Activated T-helper 1 cell treated with anti-CD3 and anti-CD28 coated beads, Interleukin-2, amount 50 U/mL, for 16 hours (primary cell): ENCODE measurements around the gene AKAP1.
A peak's percentile ranks its signal among the peaks of the same experiment; 100 is the strongest.

Source experiments
- DNase-seq, 2 donors: peaks; one replicate each; pipeline ENCODE4 v3.0.0-alpha.2; 2020; ENCODE audit warnings: low read depth in 1 of 2, low spot score in 1 of 2

Gene AKAP1

DNA sequence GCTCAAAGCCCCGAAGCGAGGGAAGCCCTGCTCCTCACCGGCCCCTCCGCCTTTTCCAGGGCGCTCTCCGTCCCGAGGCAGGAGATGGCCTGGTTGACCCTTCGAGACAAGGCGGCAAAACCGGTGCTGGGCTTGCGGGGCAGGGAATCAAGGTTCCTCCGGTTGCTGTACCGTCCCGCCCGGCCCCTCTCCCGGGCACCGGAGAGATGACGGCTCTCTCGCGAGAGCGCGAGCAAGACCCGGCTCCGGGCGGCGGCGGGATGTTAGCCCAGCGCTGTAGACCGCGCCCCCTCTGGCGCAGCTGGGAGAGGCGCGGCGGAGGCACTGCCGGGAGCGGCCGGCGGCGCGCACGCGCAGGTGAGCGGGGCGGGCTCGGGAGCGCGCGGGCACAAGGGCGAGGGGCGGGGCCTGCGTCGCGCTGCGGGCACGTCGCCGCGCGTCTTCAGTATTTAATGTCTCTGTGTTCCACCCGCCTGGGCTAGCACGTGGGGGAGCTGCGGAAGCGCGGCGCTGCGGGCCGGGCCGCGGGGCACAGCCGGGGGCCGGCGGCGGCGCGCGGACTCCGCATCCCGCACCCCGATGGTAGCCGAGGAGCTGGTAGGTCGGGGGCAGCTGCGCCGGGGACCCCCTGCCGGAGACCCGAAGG, at the start of gene AKAP1:
AKAP1 (plus strand) TSS at position 445 of the 646 bp plus-strand sequence. CDS start 20,219 bp downstream, outside the sequence.
- peak; percentile 85 to 94 for DNase-seq

DNA sequence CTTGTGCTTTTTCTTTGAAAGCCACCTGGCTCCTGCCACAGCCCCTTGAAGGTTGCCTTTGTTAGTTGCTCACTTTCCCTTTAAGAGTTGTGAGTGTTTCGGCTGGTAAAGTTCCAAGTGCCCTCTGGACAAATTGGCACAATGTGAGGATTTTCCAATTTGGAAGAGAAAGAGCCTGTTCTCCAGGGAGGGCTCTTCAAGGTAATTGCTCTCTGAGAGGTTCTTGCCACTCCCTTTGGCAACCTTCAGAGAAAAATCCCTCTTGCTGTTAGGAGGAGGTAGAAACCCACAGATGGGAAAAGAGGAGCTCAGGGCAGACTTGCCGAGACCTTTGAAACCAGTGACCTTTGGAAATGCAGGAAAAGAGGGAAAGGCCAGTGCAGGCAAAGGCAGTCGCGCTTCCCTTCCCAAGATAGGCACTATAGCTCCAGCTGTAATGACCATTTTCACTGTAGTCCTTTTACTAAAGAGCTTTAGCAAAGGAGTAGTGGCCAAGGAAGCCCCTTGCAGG, 49.0 kb upstream of the AKAP1 start:
- no peak for DNase-seq

GRCh38 chr17:57037411-57037810, 47.6 kb upstream of the AKAP1 start:
- DNase-seq: no peak

DNA sequence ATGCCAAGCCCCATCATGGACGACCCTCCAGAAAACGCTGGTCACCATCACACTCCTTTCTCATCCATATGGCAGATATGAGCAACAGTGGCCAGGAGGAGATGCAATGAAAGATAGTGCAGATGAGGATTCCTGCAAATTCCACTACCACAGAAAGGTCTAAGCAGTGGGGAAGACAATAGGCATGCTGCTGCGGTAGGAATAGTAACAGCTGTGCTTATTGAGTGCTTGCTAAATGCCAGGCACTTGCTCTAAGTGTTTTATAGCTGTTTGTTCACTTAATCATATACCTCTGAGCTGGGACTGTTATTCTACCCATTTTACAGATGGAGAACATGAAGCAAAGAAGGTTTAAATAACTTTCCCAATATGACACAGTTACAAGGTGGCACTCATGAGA, 46.6 kb upstream of the AKAP1 start:
- DNase-seq: no peak

DNA sequence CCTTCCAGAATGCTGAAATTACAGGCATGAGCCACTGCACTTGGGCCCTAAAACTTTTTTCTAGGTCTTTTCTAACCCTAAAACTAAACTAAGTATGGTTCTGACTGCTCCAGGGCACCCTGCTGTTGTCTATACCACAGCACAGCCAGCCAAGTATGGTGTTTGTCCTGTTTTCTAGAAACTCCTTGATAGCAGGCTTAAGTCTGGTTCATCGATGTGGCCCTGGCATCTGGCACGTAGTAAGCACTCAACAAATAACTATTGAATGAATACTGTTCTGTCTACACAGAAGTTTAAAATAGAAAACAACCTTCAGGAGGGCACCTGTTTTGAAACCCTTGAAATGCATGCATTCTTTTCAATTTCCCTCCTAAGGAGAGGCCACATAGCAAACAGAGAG, 44.5 kb upstream of the AKAP1 start:
- no peak for DNase-seq

GRCh38 chr17:57043276-57043675, 41.8 kb upstream of the AKAP1 start:
- no peak for DNase-seq

DNA sequence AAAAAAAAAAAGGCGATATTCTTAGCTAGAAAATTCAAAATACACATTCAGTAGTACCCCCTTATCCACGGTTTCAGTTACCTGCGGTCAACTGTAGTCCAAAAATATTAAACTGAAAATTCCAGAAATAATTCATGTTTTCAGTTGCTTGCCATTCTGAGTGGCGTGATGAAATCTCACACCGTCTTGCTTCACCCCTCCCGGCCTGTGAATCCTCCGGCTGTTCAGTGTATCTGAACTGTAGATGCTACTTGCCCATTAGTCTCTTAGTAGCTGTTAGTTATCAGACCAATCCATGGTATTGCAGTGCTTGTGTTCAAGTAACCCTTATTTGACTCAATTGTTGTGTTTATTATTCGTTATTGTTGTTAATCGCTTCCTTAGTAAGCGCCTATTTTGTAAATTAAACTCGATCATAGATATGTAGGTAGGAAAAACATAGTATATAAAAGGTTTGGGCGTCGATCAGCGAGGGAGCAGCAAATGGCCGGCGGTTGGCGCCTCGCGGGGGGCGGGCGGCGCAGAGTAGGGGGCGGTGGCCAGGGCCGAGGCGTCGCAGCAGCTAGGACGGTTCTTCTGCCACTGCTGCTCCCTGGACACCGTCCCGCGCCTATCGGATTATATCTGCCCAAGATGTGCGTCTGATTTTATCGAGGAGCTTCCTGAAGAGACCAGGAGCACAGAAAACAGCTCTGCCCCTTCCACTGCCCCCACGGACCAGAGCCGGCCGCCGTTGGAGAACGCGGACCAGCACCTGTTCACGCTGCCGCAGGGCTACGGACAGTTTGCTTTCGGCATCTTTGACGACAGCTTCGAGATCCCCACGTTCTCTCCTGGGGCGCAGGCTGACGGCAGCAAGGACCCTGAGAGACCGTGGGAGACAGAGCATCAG, 39.8 kb upstream of the AKAP1 start:
- DNase-seq: no peak

- peak in 1 of 2 donors; percentile 13 for DNase-seq
Measured at GRCh38 chr17:57045868-57046704, 39.0 kb upstream of the AKAP1 start.

DNA sequence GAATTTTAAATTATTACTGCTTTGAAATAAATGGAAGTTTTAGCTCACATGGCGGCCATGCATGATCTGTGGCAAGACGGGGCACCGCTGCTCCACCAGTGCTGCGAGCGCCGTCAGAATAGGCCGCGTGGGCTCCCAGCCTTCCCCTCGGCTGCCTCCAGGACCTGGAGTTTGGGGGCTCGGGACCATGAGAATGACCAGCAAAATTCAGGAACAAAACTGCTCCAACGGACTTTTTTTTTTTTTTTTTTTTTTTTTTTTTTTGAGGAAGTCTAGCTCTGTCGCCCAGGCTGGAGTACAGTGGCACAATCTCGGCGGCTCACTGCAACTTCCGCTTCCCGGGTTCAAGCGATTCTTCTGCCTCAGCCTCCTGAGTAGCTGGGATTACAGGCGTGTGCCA, 38.3 kb upstream of the AKAP1 start:
- no peak for DNase-seq

- DNase-seq: no peak
Measured at GRCh38 chr17:57048096-57048495, 37.0 kb upstream of the AKAP1 start.

DNA sequence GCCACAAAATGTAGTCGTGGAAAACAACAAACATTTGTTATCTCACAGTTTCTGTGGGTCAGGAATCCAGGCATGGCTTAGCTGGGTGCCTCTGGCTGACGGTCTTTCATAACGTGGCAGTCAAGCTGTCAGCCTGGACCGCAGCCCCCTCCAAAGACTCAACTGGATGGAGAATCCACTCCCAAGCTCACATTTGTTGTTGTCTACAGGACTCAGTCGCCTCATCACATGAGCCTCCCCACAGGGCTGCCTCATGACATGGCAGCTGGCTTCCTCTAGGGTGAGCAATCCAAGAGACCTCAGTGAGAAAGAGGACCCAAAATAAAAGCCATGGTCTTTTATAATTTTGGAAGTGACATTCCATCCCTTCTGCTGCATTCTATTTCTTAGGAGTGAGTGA, 34.7 kb upstream of the AKAP1 start:
- DNase-seq: no peak

DNA sequence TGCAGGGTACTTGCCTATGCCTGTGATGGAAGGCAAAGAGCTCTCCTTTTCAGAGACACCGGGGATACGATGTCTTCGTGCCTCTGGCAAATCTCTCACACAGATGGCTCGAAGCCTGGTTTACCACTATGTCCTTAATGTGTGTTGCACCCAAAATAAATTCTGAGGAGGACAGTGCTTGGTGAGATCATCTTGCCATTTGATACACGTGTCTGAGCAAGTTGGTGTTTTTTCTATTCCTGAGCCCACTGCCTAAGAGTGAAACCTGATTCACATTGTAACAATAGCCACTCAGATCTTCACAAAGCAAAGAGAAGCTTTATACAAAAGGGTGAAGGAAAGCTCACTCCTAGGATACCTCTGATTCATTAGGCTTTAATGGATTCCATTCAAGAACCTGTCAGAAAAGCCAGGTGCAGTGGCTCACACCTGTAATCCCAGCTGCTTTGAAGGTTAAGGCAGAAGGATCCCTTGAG, 33.1 kb upstream of the AKAP1 start:
- DNase-seq: no peak

- no peak for DNase-seq
Measured at GRCh38 chr17:57062865-57063264, 22.2 kb upstream of the AKAP1 start.

GRCh38 chr17:57067162-57067561, 17.9 kb upstream of the AKAP1 start:
- no peak for DNase-seq

DNA sequence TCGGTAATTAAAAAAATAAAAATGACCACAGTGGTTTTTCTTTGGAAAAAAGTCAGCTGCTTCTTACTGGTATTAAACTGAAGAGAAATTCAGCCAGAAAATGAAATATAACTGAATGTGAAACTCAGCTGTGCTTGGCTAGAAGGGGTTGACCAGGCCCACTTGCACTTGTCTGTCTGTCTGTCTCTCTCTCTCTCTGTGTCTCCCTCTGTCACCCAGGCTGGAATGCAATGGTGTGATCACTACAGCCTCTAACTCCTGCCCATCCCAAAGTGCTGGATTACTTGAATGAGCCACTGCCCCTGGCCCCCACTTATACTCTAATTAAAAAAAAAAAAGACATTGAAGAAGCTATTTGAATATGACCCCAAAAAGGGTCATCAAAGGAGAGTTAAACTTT, 17.3 kb upstream of the AKAP1 start:
- DNase-seq: no peak

DNA sequence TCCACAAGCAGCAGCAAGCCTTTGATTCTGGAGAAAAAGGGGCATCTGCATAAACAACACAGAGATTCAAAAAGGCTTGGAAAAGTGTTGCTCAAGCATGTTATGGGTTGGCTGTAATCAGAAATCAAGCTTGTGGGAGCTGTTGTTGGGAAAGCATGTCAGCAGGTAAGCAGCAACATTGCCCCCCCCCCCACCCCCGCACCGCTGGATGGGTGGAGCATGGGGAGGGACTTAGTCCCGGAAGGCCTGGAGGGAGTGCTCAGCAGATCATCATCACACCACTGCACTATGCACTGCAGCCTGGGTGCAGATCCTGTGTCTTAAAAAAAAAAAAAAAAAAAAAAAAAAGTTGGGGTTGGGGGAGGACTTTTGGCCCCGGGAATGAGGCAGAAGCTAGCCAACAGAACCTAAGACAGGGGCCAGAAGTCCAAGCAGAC, 16.8 kb upstream of the AKAP1 start:
- DNase-seq: no peak

- DNase-seq: no peak
Measured at GRCh38 chr17:57068707-57069106, 16.3 kb upstream of the AKAP1 start.

DNA sequence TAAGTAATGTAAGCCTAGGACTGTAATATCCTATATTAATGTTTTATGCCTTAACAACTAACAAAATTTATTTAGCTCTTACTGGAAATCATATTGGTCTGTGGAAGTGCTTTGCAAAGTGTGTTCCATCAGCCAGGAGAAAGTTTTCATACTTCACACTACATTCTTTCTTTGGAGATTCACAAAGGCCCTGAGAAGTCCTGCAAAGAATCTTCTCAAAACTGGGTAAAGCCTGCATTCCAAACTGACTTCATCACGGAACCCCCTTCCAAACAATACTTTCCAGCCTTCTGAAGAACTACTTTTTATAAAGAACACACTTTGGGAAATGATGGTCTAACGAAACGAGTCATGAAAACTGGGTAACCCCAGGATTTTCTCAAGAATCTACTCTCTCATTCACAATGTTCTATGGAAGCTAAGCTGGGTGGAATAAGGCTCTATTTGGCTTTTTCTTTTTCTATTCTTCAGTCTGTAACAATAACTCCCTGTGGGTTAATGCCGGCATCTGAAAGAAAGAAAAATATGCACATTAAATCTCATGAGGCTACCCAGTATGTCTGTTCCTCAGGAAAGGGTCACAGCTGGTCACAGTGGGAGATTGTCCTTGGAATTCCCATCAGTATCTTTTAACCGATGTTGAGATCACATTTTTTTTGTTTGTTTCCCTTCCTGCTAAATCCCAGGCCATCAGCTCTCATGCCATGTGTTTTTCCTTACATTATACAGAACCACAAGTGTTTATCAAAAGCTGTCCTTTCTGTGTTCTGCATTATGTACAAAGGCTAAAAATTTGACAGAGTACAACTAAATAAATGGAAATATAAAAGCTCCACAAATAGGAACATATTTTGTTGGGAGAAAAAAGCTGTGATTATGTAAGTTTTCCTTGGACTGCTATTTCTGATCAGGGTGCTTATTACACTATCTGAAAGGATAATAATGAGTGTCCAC, 12.8 kb upstream of the AKAP1 start:
- no peak for DNase-seq

- no peak for DNase-seq
Measured at GRCh38 chr17:57073626-57074025, 11.4 kb upstream of the AKAP1 start.

DNA sequence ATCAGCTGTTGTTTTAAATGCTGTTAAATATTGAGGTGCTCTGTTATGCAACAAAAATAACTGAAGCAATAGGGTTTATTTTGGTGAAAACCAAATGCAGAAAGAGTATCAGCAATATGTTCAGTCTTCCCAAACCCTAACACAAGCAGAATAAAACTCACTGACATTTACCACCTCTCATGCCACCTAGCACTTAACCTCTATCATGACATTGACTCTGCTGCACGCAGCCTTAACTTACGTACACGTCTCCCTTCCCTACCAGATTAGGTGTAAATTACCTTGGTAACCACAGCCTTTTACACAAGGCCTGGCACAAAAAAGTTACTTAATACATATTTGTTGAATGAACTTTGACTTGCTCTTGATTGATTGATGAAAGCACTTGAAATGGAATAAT, 9.9 kb upstream of the AKAP1 start:
- no peak for DNase-seq
